Caco-2 (cell line): Measurements from ENCODE around the gene NLGN4Y. TPM values are rescaled to one million over a fixed set of nuclear protein-coding genes. Genes with fewer than 3 reads are reported as not detected.

Experiments
- BruUV-seq: library from RNA; stranded (reverse); fragments of 400-500 nt; replicated peaks from 2 replicates; lab custom pipeline; 2021; lab: Mats Ljungman, UMichigan
- CTCF ChIA-PET: fragments of 300-600 bp; sonication (Branson Sonifier 250); formaldehyde crosslinking; loops from one replicate; lab custom pipeline; 2022; ENCODE audit warnings: antibody characterized with exemption; lab: Charles Lee
- POLR2A ChIA-PET: fragments of 300-600 bp; sonication (Branson Sonifier 250); formaldehyde crosslinking; loops from one replicate; lab custom pipeline; 2022; ENCODE audit warnings: antibody characterized with exemption; lab: Charles Lee
- DNase-seq, 2 experiments: peaks; one replicate each; pipeline versions ENCODE4 v3.0.0 to v3.0.0-alpha.2; 2020 to 2022
- H3K27me3 ChIP-seq: replicated peaks from 2 replicates; pipeline ENCODE4 v1.6.0; 2011; ENCODE audit warnings: low read length; ENCODE audit not compliant: control insufficient read depth, insufficient read depth
- H3K36me3 ChIP-seq: 2 replicates; pipeline ENCODE4 v1.5.1; 2011; ENCODE audit warnings: low read length; ENCODE audit not compliant: control insufficient read depth, insufficient read depth
- H3K4me1 ChIP-seq: fragments of 250-450 bp; sonication (Bioruptor Pico); 2 replicates; pipeline ENCODE4 v1.5.1; 2020; ENCODE audit warnings: mild to moderate bottlenecking
- H3K4me3 ChIP-seq: 2 replicates; pipeline ENCODE4 v1.5.1; 2011; ENCODE audit warnings: low read depth, mild to moderate bottlenecking, control low read depth, low read length
- H3K9me3 ChIP-seq: fragments of 250-450 bp; sonication (Bioruptor Pico); 2 replicates; pipeline ENCODE4 v1.5.1; 2020; ENCODE audit warnings: mild to moderate bottlenecking, moderate library complexity
- H3K27ac Mint-ChIP-seq: one replicate; pipeline ENCODE4 v1.8.0; 2022; ENCODE audit warnings: mixed read lengths; ENCODE audit not compliant: unreplicated experiment
- H3K27me3 Mint-ChIP-seq: one replicate; pipeline ENCODE4 v1.8.0; 2022; ENCODE audit warnings: mixed read lengths; ENCODE audit not compliant: insufficient read depth, unreplicated experiment
- H3K36me3 Mint-ChIP-seq: one replicate; pipeline ENCODE4 v1.8.0; 2022; ENCODE audit warnings: mild to moderate bottlenecking, mixed read lengths; ENCODE audit not compliant: insufficient read depth, unreplicated experiment
- H3K4me1 Mint-ChIP-seq: one replicate; pipeline ENCODE4 v1.8.0; 2022; ENCODE audit warnings: low read depth, mixed read lengths; ENCODE audit not compliant: unreplicated experiment
- H3K4me3 Mint-ChIP-seq: one replicate; pipeline ENCODE4 v1.8.0; 2022; ENCODE audit warnings: mild to moderate bottlenecking, moderate library complexity, mixed read lengths; ENCODE audit not compliant: unreplicated experiment
- H3K9me3 Mint-ChIP-seq: one replicate; pipeline ENCODE4 v1.8.0; 2022; ENCODE audit warnings: mixed read lengths; ENCODE audit not compliant: unreplicated experiment
- intact Hi-C: fragments of 100-400 bp; cut with micrococcal nuclease; formaldehyde crosslinking; loops from one replicate; pipeline ENCODE4 v1.10.0; 2022; ENCODE audit not compliant: unreplicated experiment
- total RNA-seq: library from RNA; stranded (reverse); gene quantifications from 2 replicates; pipeline ENCODE4 v1.2.3, GENCODE V29; 2022
- TF ChIP-seq, protein P1 (sequence below), 2 experiments: fragments of 200-600 bp in 1 of 2; IDR thresholded peaks; 1 replicate in 1 of 2; 2 replicates in 1 of 2; pipeline versions ENCODE4 v1.5.1 to v1.8.0; 2011 to 2022; ENCODE audit warnings: antibody characterized with exemption in 1 of 2, control low read depth in 1 of 2, inconsistent platforms in 1 of 2, low read depth in 1 of 2, low read length in 1 of 2, mild to moderate bottlenecking in 1 of 2, moderate library complexity in 1 of 2; ENCODE audit not compliant: insufficient read depth in 1 of 2, severe bottlenecking in 1 of 2, unreplicated experiment in 1 of 2

Gene NLGN4Y
- total RNA-seq, 1 experiment from 2014 or later: not detected

DNA sequence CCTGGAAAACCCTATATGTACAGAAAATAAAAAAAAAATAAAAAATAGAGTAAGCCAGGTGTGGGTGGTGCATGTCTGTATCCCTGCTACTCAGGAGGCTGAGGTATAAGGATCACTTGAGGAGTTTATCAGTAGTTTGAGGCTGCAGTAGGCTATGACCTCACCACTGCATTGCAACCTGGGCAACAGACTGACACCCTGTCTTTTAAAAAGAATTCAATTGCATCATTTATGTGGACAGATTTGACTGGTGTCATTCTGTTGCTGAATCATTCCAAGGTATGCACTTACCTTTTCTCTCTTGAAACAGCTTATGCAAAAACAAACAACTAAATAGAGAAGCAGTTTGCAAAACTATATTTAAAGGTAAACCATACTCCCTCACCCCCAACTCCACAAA is 12.4 kb downstream of the NLGN4Y start:
- intact Hi-C loops: no loop called here
- H3K9me3 Mint-ChIP-seq: no peaks in the 10 kb centered on the region
- no peaks in the 10 kb centered on the region for H3K27me3 Mint-ChIP-seq
- Histone ChIP-seq H3K36me3 (no peaks in the 10 kb centered on the region), H3K4me1 (no peaks in the 10 kb centered on the region), H3K27me3 (no peaks in the 10 kb centered on the region), H3K9me3 (no peaks in the 10 kb centered on the region), H3K4me3 (no peak overlapping the region)
- ChIA-PET CTCF (no interaction called here), POLR2A (no interaction called here)
- H3K4me1 Mint-ChIP-seq: no peaks in the 10 kb centered on the region
- no peaks in the 10 kb centered on the region for H3K36me3 Mint-ChIP-seq
- no peak for DNase-seq
- TF ChIP-seq, protein P1, sequence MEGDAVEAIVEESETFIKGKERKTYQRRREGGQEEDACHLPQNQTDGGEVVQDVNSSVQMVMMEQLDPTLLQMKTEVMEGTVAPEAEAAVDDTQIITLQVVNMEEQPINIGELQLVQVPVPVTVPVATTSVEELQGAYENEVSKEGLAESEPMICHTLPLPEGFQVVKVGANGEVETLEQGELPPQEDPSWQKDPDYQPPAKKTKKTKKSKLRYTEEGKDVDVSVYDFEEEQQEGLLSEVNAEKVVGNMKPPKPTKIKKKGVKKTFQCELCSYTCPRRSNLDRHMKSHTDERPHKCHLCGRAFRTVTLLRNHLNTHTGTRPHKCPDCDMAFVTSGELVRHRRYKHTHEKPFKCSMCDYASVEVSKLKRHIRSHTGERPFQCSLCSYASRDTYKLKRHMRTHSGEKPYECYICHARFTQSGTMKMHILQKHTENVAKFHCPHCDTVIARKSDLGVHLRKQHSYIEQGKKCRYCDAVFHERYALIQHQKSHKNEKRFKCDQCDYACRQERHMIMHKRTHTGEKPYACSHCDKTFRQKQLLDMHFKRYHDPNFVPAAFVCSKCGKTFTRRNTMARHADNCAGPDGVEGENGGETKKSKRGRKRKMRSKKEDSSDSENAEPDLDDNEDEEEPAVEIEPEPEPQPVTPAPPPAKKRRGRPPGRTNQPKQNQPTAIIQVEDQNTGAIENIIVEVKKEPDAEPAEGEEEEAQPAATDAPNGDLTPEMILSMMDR (IDR thresholded peaks at IDR 0.05; ENCODE audit: insufficient read depth in 1 of 2, low read depth in 1 of 2, low read length in 1 of 2, severe bottlenecking in 1 of 2, unreplicated experiment in 1 of 2): no peak
- no peak overlapping the region for H3K4me3 Mint-ChIP-seq
- no TSS peak for BruUV-seq
- no peak overlapping the region for H3K27ac Mint-ChIP-seq

DNA sequence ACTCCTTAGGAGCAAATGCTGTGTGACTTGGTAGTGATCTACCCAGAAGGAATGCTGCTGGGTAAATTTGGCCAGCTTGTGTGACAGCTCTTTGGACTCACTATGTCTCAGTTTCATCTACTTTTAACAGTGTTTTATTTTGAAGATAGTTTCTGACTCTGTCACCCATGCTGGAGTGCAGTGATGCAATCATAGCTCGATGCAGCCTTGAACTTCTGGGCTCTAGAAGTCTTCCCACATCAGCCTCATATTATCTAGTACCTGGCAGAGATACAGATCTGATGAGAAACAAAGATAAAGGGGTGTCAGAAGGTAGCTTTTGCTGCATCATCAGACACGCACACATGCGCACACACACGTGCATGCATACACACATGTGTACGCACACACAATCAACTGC is 19.2 kb downstream of the NLGN4Y start:
- POLR2A ChIA-PET: no interaction called here
- Mint-ChIP-seq H3K36me3 (no peaks in the 10 kb centered on the region), H3K9me3 (no peaks in the 10 kb centered on the region), H3K27me3 (no peaks in the 10 kb centered on the region), H3K4me3 (no peak overlapping the region), H3K4me1 (no peaks in the 10 kb centered on the region), H3K27ac (no peak overlapping the region)
- no peak for DNase-seq
- Histone ChIP-seq H3K4me3 (no peak overlapping the region), H3K27me3 (no peaks in the 10 kb centered on the region), H3K4me1 (no peaks in the 10 kb centered on the region), H3K9me3 (no peaks in the 10 kb centered on the region), H3K36me3 (no peaks in the 10 kb centered on the region)
- no TSS peak for BruUV-seq
- intact Hi-C loops: no loop called here
- TF ChIP-seq, protein P1 (IDR thresholded peaks at IDR 0.05; ENCODE audit: insufficient read depth in 1 of 2, low read depth in 1 of 2, low read length in 1 of 2, severe bottlenecking in 1 of 2, unreplicated experiment in 1 of 2): no peak
- CTCF ChIA-PET: no interaction called here

DNA sequence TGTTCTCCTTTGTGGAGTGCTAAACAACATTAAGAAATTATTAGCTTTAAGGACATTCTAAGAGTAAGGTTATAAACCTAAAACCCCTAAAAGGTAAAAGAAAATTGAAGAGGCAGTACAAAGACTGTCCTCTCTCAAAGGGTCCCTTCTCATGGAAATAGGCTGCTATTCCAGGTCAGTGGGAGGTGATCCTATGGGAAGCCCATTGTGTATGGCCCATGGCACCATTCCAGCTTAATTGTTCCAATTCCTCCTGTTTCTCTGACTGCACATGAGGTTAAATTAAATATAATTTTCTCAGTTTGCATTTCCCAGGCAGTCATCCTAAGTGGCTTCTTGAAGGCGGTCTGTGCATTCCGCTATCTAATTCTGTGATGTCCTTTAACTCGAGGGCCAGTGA is 57.0 kb downstream of the NLGN4Y start:
- ChIA-PET POLR2A (no interaction called here), CTCF (no interaction called here)
- H3K27me3 Mint-ChIP-seq: no peaks in the 10 kb centered on the region
- H3K36me3 ChIP-seq: no peaks in the 10 kb centered on the region
- H3K4me1 Mint-ChIP-seq: no peaks in the 10 kb centered on the region
- intact Hi-C loops: no loop called here
- TF ChIP-seq, protein P1 (IDR thresholded peaks at IDR 0.05; ENCODE audit: insufficient read depth in 1 of 2, low read depth in 1 of 2, low read length in 1 of 2, severe bottlenecking in 1 of 2, unreplicated experiment in 1 of 2): no peak
- H3K9me3 ChIP-seq: no peaks in the 10 kb centered on the region
- no peaks in the 10 kb centered on the region for H3K9me3 Mint-ChIP-seq
- H3K4me1 ChIP-seq: no peaks in the 10 kb centered on the region
- no peak overlapping the region for H3K27ac Mint-ChIP-seq
- DNase-seq: no peak
- no peak overlapping the region for H3K4me3 ChIP-seq
- H3K36me3 Mint-ChIP-seq: no peaks in the 10 kb centered on the region
- H3K4me3 Mint-ChIP-seq: no peak overlapping the region
- BruUV-seq: no TSS peak
- no peaks in the 10 kb centered on the region for H3K27me3 ChIP-seq
